ENCODE data around the gene EXOC1L. TPM values are rescaled to one million over a fixed set of nuclear protein-coding genes. Genes with fewer than 3 reads are reported as not detected.

EXOC1L gene
- total and polyA plus RNA-seq, 2 of the 13 experiments (the other 11 are each of a cell fraction or from before 2014, with no cell fraction given): not detected

DNA sequence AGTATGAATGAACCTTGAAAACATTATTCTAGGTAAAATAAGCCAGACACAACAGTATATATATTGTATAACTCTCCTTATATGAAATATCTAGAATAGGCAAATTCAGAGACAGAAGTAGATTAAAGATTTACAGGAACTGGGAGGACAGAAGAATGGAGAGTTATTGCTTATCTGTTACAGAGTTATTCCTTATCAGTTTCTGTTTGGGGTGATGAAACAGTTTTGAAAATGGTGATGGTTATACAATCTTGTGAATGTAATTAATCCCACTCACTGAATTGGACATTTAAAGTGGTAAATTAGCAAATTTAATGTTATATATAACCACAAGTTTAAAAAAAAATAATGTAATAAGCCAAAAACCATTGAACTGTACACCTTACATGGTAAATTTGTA is 19.4 kb downstream of the EXOC1L start (continued):
- TF ChIP-seq ZBTB44 (CRISPR knock-in tag; IDR thresholded peaks at IDR 0.05): no peak

GRCh38 chr4:55840956-55841355 is 21.4 kb downstream of the EXOC1L start:
- CTCF ChIA-PET (ENCODE audit: low intra/inter-chr PET ratio, low total read pairs): no interaction called here
- POLR2A ChIA-PET: no interaction called here
- H2AFZ ChIP-seq (ENCODE audit: low read length): no peak overlapping the region
- no peak for TF ChIP-seq ZNF496 (CRISPR knock-in tag; IDR thresholded peaks at IDR 0.05; ENCODE audit: insufficient replicate concordance)
- TF ChIP-seq ZNF101 (CRISPR knock-in tag; IDR thresholded peaks at IDR 0.05; ENCODE audit: borderline replicate concordance, low read depth): no peak
- no peak for TF ChIP-seq PRDM15 (CRISPR knock-in tag; IDR thresholded peaks at IDR 0.05)
- TF ChIP-seq, protein P1, sequence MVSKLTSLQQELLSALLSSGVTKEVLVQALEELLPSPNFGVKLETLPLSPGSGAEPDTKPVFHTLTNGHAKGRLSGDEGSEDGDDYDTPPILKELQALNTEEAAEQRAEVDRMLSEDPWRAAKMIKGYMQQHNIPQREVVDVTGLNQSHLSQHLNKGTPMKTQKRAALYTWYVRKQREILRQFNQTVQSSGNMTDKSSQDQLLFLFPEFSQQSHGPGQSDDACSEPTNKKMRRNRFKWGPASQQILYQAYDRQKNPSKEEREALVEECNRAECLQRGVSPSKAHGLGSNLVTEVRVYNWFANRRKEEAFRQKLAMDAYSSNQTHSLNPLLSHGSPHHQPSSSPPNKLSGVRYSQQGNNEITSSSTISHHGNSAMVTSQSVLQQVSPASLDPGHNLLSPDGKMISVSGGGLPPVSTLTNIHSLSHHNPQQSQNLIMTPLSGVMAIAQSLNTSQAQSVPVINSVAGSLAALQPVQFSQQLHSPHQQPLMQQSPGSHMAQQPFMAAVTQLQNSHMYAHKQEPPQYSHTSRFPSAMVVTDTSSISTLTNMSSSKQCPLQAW (CRISPR knock-in tag; IDR thresholded peaks at IDR 0.05): no peak
- TF ChIP-seq ZNF850 (CRISPR knock-in tag; conservative IDR thresholded peaks at IDR 0.05): no peak
- TF ChIP-seq, protein P2, sequence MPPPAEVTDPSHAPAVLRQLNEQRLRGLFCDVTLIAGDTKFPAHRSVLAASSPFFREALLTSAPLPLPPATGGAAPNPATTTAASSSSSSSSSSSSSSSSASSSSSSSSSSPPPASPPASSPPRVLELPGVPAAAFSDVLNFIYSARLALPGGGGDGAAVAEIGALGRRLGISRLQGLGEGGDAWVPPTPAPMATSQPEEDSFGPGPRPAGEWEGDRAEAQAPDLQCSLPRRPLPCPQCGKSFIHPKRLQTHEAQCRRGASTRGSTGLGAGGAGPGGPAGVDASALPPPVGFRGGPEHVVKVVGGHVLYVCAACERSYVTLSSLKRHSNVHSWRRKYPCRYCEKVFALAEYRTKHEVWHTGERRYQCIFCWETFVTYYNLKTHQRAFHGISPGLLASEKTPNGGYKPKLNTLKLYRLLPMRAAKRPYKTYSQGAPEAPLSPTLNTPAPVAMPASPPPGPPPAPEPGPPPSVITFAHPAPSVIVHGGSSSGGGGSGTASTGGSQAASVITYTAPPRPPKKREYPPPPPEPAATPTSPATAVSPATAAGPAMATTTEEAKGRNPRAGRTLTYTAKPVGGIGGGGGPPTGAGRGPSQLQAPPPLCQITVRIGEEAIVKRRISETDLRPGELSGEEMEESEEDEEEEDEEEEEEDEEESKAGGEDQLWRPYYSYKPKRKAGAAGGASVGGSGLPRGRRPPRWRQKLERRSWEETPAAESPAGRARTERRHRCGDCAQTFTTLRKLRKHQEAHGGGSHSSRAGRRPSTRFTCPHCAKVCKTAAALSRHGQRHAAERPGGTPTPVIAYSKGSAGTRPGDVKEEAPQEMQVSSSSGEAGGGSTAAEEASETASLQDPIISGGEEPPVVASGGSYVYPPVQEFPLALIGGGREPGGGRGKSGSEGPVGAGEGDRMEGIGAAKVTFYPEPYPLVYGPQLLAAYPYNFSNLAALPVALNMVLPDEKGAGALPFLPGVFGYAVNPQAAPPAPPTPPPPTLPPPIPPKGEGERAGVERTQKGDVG (CRISPR knock-in tag; IDR thresholded peaks at IDR 0.05; ENCODE audit: borderline replicate concordance): no peak
- TF ChIP-seq ZBTB3 (CRISPR knock-in tag; IDR thresholded peaks at IDR 0.05; ENCODE audit: borderline replicate concordance, low read depth): no peak
- no peak for TF ChIP-seq SIN3A (IDR thresholded peaks at IDR 0.05; ENCODE audit: borderline replicate concordance, low read depth, low read length)
- TF ChIP-seq CCAR2 (optimal IDR thresholded peaks at IDR 0.05; ENCODE audit: low read depth, low read length): no peak
- TF ChIP-seq MAZ (IDR thresholded peaks at IDR 0.05; ENCODE audit: borderline replicate concordance, low read depth, low read length): no peak
- TF ChIP-seq MAZ (CRISPR knock-in tag; IDR thresholded peaks at IDR 0.05; ENCODE audit: low read depth): no peak
- TF ChIP-seq ZSCAN9 (CRISPR knock-in tag; IDR thresholded peaks at IDR 0.05; ENCODE audit: borderline replicate concordance): no peak

More at GRCh38 chr4:55840956-55841355, 21.4 kb downstream of the EXOC1L start:
- 2% methylated on average over 1 of the region's 1 CpG for WGBS (ENCODE audit: low lambda C conversion rate)
- BruUV-seq (replicated peaks): no TSS peak
- DNase-seq (ENCODE audit: low spot score) (no peak), FAIRE-seq (no peak), ATAC-seq (no peak)
- Histone ChIP-seq H3K4me3 (replicated peaks in 1 of 3; ENCODE audit: insufficient read depth in 1 of 3, low read depth in 2 of 3, low read length in 3 of 3) (no peak overlapping the region), H3K36me3 (replicated peaks in 1 of 2; ENCODE audit: control insufficient read depth in 1 of 2, insufficient read depth in 2 of 2, low read length in 2 of 2) (no peaks in the 10 kb centered on the region), H3K4me1 (ENCODE audit: insufficient read depth, low read length) (no peaks in the 10 kb centered on the region), H3K27ac (ENCODE audit: extremely low read length, insufficient read depth, low read length) (no peak overlapping the region), H3K79me2 (ENCODE audit: insufficient read depth, low read length) (no peaks in the 10 kb centered on the region), H3K4me2 (ENCODE audit: low read depth, low read length) (no peak overlapping the region), H3K9me3 (ENCODE audit: low read length) (peaks cover 6% of the 10 kb centered on the region; the same call in 1 of the 2 replicates), H3K9ac (ENCODE audit: insufficient read depth, low read depth, low read length) (no peak overlapping the region), H3K27me3 (ENCODE audit: control insufficient read depth in 1 of 2, insufficient read depth in 2 of 2, low read length in 2 of 2) (no peaks in the 10 kb centered on the region), H4K20me1 (ENCODE audit: insufficient read depth, low read length) (no peaks in the 10 kb centered on the region)
- intact Hi-C loops (cut with micrococcal nuclease; ENCODE audit: unreplicated experiment) (no loop called here), in situ Hi-C loops (cut with HindIII; ENCODE audit: extremely low pct_ligation_motif_present, low pct_unique_long_range_greater_than_20kb) (no loop called here)

All from HepG2 (cell line).